ENCODE data around the gene RSL1D1.
"Not testable (repeated sequence)": the region's sequence is repeated elsewhere in the genome, so short reads cannot be mapped to it uniquely, and the experiment has no call there.

Gene RSL1D1

DNA sequence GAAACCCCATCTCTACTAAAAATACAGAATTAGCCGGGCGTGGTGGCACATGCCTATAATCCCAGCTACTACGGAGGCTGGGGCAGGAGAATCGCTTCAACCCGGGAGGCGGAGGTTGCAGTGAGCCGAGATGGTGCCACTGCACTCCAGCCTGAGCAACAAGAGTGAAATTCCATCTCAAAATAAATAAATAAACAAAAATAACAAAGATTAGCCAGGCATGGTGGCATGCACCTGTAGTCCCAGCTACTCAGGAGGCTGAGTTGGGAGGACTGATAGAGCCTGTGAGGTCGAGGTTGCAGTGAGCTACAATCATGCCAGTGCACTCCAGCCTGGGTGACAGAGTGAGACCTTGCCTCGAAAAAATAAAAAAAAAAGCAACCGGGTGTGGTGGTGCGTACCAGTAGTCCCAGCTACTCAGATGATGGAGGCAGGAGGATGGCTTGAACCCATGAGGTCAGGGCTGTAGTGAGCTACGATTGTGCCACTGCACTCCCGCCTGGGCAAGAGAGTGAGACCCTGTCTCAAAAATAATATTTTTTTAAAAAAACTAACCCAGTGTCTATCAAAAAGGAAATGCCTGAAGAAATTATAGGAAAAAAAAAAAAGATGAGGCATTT, 66.3 kb downstream of the RSL1D1 start:
- DNase-seq; in situ Hi-C loops (cut with MboI; ENCODE audit: low pct_unique_long_range_greater_than_20kb, low sequenced_read_pairs): not testable (repeated sequence)

DNA sequence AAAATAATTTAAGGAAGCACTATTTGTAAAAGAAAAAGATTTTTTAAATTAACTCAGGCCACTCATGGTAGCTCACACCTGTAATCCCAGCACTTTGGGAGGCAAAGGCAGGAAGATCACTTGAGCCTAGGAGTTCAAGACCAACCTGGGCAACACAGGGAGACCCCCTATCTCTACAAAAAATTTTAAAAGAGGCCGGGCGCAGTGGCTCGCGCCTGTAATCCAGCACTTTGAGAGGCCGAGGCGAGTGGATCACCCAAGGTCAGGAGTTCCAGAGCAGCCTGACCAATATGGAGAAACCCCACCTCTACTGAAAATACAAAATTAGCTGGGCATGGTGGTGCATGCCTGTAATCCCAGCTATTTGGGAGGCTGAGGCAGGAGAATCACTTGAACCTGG, 67.0 kb downstream of the RSL1D1 start:
- in situ Hi-C loops (cut with MboI; ENCODE audit: low pct_unique_long_range_greater_than_20kb, low sequenced_read_pairs); DNase-seq: not testable (repeated sequence)

DNA sequence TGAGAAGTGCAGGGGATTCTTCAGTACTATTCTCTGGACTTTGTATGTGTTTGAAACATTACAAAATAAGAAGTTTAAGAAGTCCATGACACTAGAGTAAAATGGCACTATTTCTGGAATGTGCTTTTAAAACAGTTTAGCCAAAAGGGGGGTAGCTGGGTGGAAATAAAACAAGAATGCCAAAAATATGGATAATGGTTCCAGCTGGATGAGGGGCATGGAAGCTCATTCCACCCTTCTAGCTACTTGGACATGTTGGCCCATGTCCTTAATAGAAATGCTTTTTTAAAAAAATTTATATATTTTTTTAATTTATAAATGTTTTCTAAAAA, 67.3 kb downstream of the RSL1D1 start:
- DNase-seq = no peak
- in situ Hi-C loops (cut with MboI; ENCODE audit: low pct_unique_long_range_greater_than_20kb, low sequenced_read_pairs) = no loop called here

All from KBM-7 (cell line).